ENCODE results near the gene TOP2A. TPM values are rescaled to one million over a fixed set of nuclear protein-coding genes. Genes with fewer than 3 reads are reported as not detected.

The TOP2A gene
- total and polyA plus RNA-seq, 5 donors from 2014 or later: 2.1 to 13.2 (median 2.9) TPM

GRCh38 chr17:40356990-40357881, 60.5 kb downstream of the TOP2A start:
- Histone ChIP-seq H3K36me3 (ENCODE audit: control insufficient read depth, insufficient read depth, low read length) (peaks cover 31% of the 10 kb centered on the region), H3K27me3 (ENCODE audit: control insufficient read depth, insufficient read depth, low read length) (no peaks in the 10 kb centered on the region), H3K9me3 (ENCODE audit: control insufficient read depth in 2 of 2, low read length in 2 of 2) (no peaks in the 10 kb centered on the region), H3K27ac (ENCODE audit: insufficient read depth, low read length, poor library complexity, severe bottlenecking) (no peak overlapping the region), H3K4me3 (ENCODE audit: low read depth, low read length) (no peak overlapping the region), H3K4me1 (ENCODE audit: control insufficient read depth, insufficient read depth, low read length, poor library complexity, severe bottlenecking) (peaks cover 10% of the 10 kb centered on the region)
- H3K4me1 Mint-ChIP-seq: peaks cover 0 to 20% (median 11%) of the 10 kb centered on the region in 4 donors
- H3K4me3 Mint-ChIP-seq: no peak overlapping the region
- ATAC-seq (ENCODE audit: low read depth in 2 of 2) (no peak), DNase-seq (no peak)
- H3K27me3 Mint-ChIP-seq: peaks cover 13% of the 10 kb centered on the region
- H3K27ac Mint-ChIP-seq: no peak overlapping the region
- peaks cover 0 to 2% (median 0%) of the 10 kb centered on the region in 7 donors for H3K9me3 Mint-ChIP-seq
- H3K36me3 Mint-ChIP-seq: peaks cover 12% of the 10 kb centered on the region

- H3K4me3 ChIP-seq (ENCODE audit: low read depth, low read length): no peak overlapping the region
- H3K4me1 Mint-ChIP-seq: peaks cover 0 to 22% (median 11%) of the 10 kb centered on the region in 4 donors
- H3K36me3 Mint-ChIP-seq: peaks cover 14% of the 10 kb centered on the region
- H3K4me3 Mint-ChIP-seq: no peak overlapping the region
- peaks cover 10% of the 10 kb centered on the region for H3K27me3 Mint-ChIP-seq
- no peak overlapping the region for H3K27ac Mint-ChIP-seq
- H3K9me3 Mint-ChIP-seq: peaks cover 0 to 2% (median 0%) of the 10 kb centered on the region in 7 donors
- peaks cover 8% of the 10 kb centered on the region for H3K4me1 ChIP-seq (ENCODE audit: control insufficient read depth, insufficient read depth, low read length, poor library complexity, severe bottlenecking)
- peaks cover 37% of the 10 kb centered on the region for H3K36me3 ChIP-seq (ENCODE audit: control insufficient read depth, insufficient read depth, low read length)
- H3K27ac ChIP-seq (ENCODE audit: insufficient read depth, low read length, poor library complexity, severe bottlenecking): no peak overlapping the region
- no peaks in the 10 kb centered on the region for H3K27me3 ChIP-seq (ENCODE audit: control insufficient read depth, insufficient read depth, low read length)
- DNase-seq: no peak
- no peak for ATAC-seq (ENCODE audit: low read depth in 2 of 2)
- no peaks in the 10 kb centered on the region for H3K9me3 ChIP-seq (ENCODE audit: control insufficient read depth in 2 of 2, low read length in 2 of 2)
Measured at GRCh38 chr17:40355804-40356758, 61.6 kb downstream of the TOP2A start.

GRCh38 chr17:40355123-40355803, 62.4 kb downstream of the TOP2A start:
- no peak overlapping the region for H3K4me3 Mint-ChIP-seq
- no peak overlapping the region for H3K27ac ChIP-seq (ENCODE audit: insufficient read depth, low read length, poor library complexity, severe bottlenecking)
- peak; percentile 62 to 72 (median 64) for DNase-seq
- H3K4me3 ChIP-seq (ENCODE audit: low read depth, low read length): no peak overlapping the region
- H3K9me3 Mint-ChIP-seq: peaks cover 0 to 2% (median 0%) of the 10 kb centered on the region in 7 donors
- no peak overlapping the region for H3K27ac Mint-ChIP-seq
- H3K36me3 ChIP-seq (ENCODE audit: control insufficient read depth, insufficient read depth, low read length): peaks cover 42% of the 10 kb centered on the region
- H3K27me3 ChIP-seq (ENCODE audit: control insufficient read depth, insufficient read depth, low read length): no peaks in the 10 kb centered on the region
- no peaks in the 10 kb centered on the region for H3K9me3 ChIP-seq (ENCODE audit: control insufficient read depth in 2 of 2, low read length in 2 of 2)
- peaks cover 0 to 23% (median 11%) of the 10 kb centered on the region in 4 donors for H3K4me1 Mint-ChIP-seq
- peaks cover 16% of the 10 kb centered on the region for H3K36me3 Mint-ChIP-seq
- ATAC-seq (ENCODE audit: low read depth in 2 of 2): peak; percentile 70 to 72
- H3K4me1 ChIP-seq (ENCODE audit: control insufficient read depth, insufficient read depth, low read length, poor library complexity, severe bottlenecking): peaks cover 8% of the 10 kb centered on the region
- H3K27me3 Mint-ChIP-seq: peaks cover 4% of the 10 kb centered on the region

- Histone ChIP-seq H3K27me3 (ENCODE audit: control insufficient read depth, insufficient read depth, low read length) (no peaks in the 10 kb centered on the region), H3K27ac (ENCODE audit: insufficient read depth, low read length, poor library complexity, severe bottlenecking) (no peak overlapping the region), H3K4me3 (ENCODE audit: low read depth, low read length) (no peak overlapping the region), H3K4me1 (ENCODE audit: control insufficient read depth, insufficient read depth, low read length, poor library complexity, severe bottlenecking) (peaks cover 8% of the 10 kb centered on the region), H3K9me3 (ENCODE audit: control insufficient read depth in 2 of 2, low read length in 2 of 2) (no peaks in the 10 kb centered on the region), H3K36me3 (ENCODE audit: control insufficient read depth, insufficient read depth, low read length) (peaks cover 49% of the 10 kb centered on the region)
- Mint-ChIP-seq H3K27me3 (peaks cover 4% of the 10 kb centered on the region), H3K4me3 (no peak overlapping the region), H3K9me3 (no peaks in the 10 kb centered on the region), H3K27ac (peak overlapping the region in 1 of 3 donors; percentile 59), H3K36me3 (peaks cover 18% of the 10 kb centered on the region), H3K4me1 (peaks cover 0 to 30% (median 15%) of the 10 kb centered on the region in 4 donors)
- ATAC-seq (ENCODE audit: low read depth in 2 of 2): no peak
- DNase-seq: no peak
Measured at GRCh38 chr17:40354221-40355122, 63.2 kb downstream of the TOP2A start.

GRCh38 chr17:40352779-40353394, 64.8 kb downstream of the TOP2A start:
- no peak overlapping the region for H3K4me3 ChIP-seq (ENCODE audit: low read depth, low read length)
- peaks cover 0 to 33% (median 12%) of the 10 kb centered on the region in 4 donors for H3K4me1 Mint-ChIP-seq
- peaks cover 14% of the 10 kb centered on the region for H3K4me1 ChIP-seq (ENCODE audit: control insufficient read depth, insufficient read depth, low read length, poor library complexity, severe bottlenecking)
- H3K4me3 Mint-ChIP-seq: peak overlapping the region in 1 of 4 donors; percentile 42
- H3K9me3 Mint-ChIP-seq: no peaks in the 10 kb centered on the region
- H3K36me3 Mint-ChIP-seq: peaks cover 18% of the 10 kb centered on the region
- H3K36me3 ChIP-seq (ENCODE audit: control insufficient read depth, insufficient read depth, low read length): peaks cover 57% of the 10 kb centered on the region
- H3K9me3 ChIP-seq (ENCODE audit: control insufficient read depth in 2 of 2, low read length in 2 of 2): no peaks in the 10 kb centered on the region
- H3K27me3 ChIP-seq (ENCODE audit: control insufficient read depth, insufficient read depth, low read length): no peaks in the 10 kb centered on the region
- ATAC-seq (ENCODE audit: low read depth in 2 of 2) (no peak), DNase-seq (no peak)
- peak overlapping the region in 1 of 3 donors; percentile 63 for H3K27ac Mint-ChIP-seq
- no peaks in the 10 kb centered on the region for H3K27me3 Mint-ChIP-seq
- H3K27ac ChIP-seq (ENCODE audit: insufficient read depth, low read length, poor library complexity, severe bottlenecking): no peak overlapping the region

- Mint-ChIP-seq H3K27ac (peak overlapping the region; percentile 25 to 74 (median 63)), H3K27me3 (no peaks in the 10 kb centered on the region), H3K4me1 (peaks cover 0 to 39% (median 16%) of the 10 kb centered on the region in 4 donors), H3K36me3 (peaks cover 18% of the 10 kb centered on the region), H3K4me3 (peak overlapping the region in 1 of 4 donors; percentile 42), H3K9me3 (no peaks in the 10 kb centered on the region)
- peaks cover 20% of the 10 kb centered on the region for H3K4me1 ChIP-seq (ENCODE audit: control insufficient read depth, insufficient read depth, low read length, poor library complexity, severe bottlenecking)
- no peaks in the 10 kb centered on the region for H3K9me3 ChIP-seq (ENCODE audit: control insufficient read depth in 2 of 2, low read length in 2 of 2)
- H3K36me3 ChIP-seq (ENCODE audit: control insufficient read depth, insufficient read depth, low read length): peaks cover 57% of the 10 kb centered on the region
- ATAC-seq (ENCODE audit: low read depth in 2 of 2): no peak
- no peaks in the 10 kb centered on the region for H3K27me3 ChIP-seq (ENCODE audit: control insufficient read depth, insufficient read depth, low read length)
- DNase-seq: no peak
- no peak overlapping the region for H3K4me3 ChIP-seq (ENCODE audit: low read depth, low read length)
- H3K27ac ChIP-seq (ENCODE audit: insufficient read depth, low read length, poor library complexity, severe bottlenecking): no peak overlapping the region
Measured at GRCh38 chr17:40352237-40352778, 65.4 kb downstream of the TOP2A start.
